ENCODE measurements around the gene HMSD. TPM values are rescaled to one million over a fixed set of nuclear protein-coding genes. Genes with fewer than 3 reads are reported as not detected.

Gene HMSD
- polyA plus RNA-seq, 1 of the 3 experiments (the other 2 are of a cell fraction), result not detected

DNA sequence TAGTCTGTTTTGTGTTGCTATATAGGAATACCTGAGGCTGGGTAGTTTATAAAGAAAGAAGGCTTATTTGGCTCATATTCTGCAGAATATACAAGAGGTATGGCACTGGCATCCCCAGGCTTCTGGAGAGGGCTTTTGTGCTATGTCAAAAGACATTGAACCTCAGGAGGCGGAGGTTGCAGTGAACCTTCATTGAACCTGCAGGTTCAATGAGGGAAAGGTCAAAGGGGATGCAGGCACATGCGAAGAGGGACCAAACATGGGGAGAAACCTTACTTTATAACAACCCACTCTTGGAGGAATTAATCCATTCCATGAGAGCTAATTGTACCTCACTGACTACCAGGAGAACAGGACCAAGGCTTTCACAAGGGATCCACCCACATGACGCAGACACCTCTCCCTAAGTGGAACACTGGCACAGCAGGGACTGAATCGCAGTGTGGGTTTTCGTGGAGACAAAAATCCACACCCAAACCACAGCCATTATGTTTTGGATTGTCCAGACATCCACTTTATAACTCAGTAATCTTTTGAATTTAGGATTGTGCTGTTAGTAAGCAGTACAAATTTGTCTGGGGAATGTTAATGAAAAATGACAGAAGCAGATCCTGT is 16.7 kb downstream of the HMSD start:
- Histone ChIP-seq H3K4me2 (no peak overlapping the region), H4K20me1 (ENCODE audit: insufficient read depth) (no peaks in the 10 kb centered on the region), H3K27ac (ENCODE audit: low read depth in 2 of 2, low read length in 1 of 2) (no peak overlapping the region), H2AFZ (ENCODE audit: low read depth) (no peak overlapping the region), H3K9me2 (no peaks in the 10 kb centered on the region), H3K79me2 (ENCODE audit: insufficient read depth) (no peaks in the 10 kb centered on the region), H3K4me1 (ENCODE audit: control insufficient read depth in 1 of 2, insufficient read depth in 2 of 2, low read depth in 1 of 2, low read length in 1 of 2) (peaks cover 0 to 8% of the 10 kb centered on the region in 2 experiments; a peak in 3 of 4 replicates), H3K27me3 (ENCODE audit: insufficient read depth) (peaks cover 6% of the 10 kb centered on the region; the same call in 1 of the 2 replicates), H3K9ac (no peak overlapping the region), H3K4me3 (ENCODE audit: low read depth in 2 of 2, low read length in 1 of 2) (no peak overlapping the region), H3F3A (replicated peaks; ENCODE audit: insufficient read depth) (peaks cover 7% of the 10 kb centered on the region), H3K9me3 (no peaks in the 10 kb centered on the region), H3K36me3 (replicated peaks in 1 of 2; ENCODE audit: control insufficient read depth in 1 of 2, insufficient read depth in 2 of 2, low read length in 1 of 2) (no peaks in the 10 kb centered on the region)
- WGBS (ENCODE audit: low lambda C conversion rate), result 54% methylated on average over 5 of the region's 5 CpGs
- POLR2A ChIA-PET, result no interaction called here
- CTCF ChIA-PET, result interaction anchor here (0.9 kb wide), 1 partner anchor 29 kb away, joined by 3 read pairs; no protein-coding TSS in a partner anchor
- DNase-seq, result no peak
- TF ChIP-seq EP300 (IDR thresholded peaks at IDR 0.05; ENCODE audit: borderline replicate concordance in 1 of 2, low read depth in 1 of 2, low read length in 1 of 2) (no peak), FOSL2 (IDR thresholded peaks at IDR 0.05; ENCODE audit: borderline replicate concordance, low read depth) (no peak), FOXM1 (IDR thresholded peaks at IDR 0.05; ENCODE audit: low read depth) (no peak), TAF1 (IDR thresholded peaks at IDR 0.05; ENCODE audit: borderline replicate concordance, low read depth, low read length) (no peak), SMC3 (IDR thresholded peaks at IDR 0.05; ENCODE audit: low read depth, low read length) (no peak), CTCF (IDR thresholded peaks at IDR 0.05) (no peak), FOXJ3 (CRISPR knock-in tag; IDR thresholded peaks at IDR 0.05) (no peak), TCF12 (IDR thresholded peaks at IDR 0.05) (no peak), SIN3A (IDR thresholded peaks at IDR 0.05; ENCODE audit: borderline replicate concordance, low read depth, low read length) (no peak), MEF2A (IDR thresholded peaks at IDR 0.05; ENCODE audit: borderline replicate concordance, low read depth) (no peak), NRF1 (IDR thresholded peaks at IDR 0.05; ENCODE audit: low read depth, low read length) (no peak), CHD2 (IDR thresholded peaks at IDR 0.05; ENCODE audit: low read length, partially characterized antibody) (no peak), RXRA (IDR thresholded peaks at IDR 0.05; ENCODE audit: borderline replicate concordance, low read depth) (no peak), GATA2 (CRISPR knock-in tag; IDR thresholded peaks at IDR 0.05) (no peak), NFIC (IDR thresholded peaks at IDR 0.05; ENCODE audit: borderline replicate concordance) (no peak)
- TF ChIP-seq, protein P1, sequence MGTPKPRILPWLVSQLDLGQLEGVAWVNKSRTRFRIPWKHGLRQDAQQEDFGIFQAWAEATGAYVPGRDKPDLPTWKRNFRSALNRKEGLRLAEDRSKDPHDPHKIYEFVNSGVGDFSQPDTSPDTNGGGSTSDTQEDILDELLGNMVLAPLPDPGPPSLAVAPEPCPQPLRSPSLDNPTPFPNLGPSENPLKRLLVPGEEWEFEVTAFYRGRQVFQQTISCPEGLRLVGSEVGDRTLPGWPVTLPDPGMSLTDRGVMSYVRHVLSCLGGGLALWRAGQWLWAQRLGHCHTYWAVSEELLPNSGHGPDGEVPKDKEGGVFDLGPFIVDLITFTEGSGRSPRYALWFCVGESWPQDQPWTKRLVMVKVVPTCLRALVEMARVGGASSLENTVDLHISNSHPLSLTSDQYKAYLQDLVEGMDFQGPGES (IDR thresholded peaks at IDR 0.05; ENCODE audit: low read depth, low read length), result no peak
- TF ChIP-seq, protein P2, sequence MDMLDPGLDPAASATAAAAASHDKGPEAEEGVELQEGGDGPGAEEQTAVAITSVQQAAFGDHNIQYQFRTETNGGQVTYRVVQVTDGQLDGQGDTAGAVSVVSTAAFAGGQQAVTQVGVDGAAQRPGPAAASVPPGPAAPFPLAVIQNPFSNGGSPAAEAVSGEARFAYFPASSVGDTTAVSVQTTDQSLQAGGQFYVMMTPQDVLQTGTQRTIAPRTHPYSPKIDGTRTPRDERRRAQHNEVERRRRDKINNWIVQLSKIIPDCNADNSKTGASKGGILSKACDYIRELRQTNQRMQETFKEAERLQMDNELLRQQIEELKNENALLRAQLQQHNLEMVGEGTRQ (IDR thresholded peaks at IDR 0.05; ENCODE audit: borderline replicate concordance, low read depth, low read length), result no peak
- TF ChIP-seq, protein P3, sequence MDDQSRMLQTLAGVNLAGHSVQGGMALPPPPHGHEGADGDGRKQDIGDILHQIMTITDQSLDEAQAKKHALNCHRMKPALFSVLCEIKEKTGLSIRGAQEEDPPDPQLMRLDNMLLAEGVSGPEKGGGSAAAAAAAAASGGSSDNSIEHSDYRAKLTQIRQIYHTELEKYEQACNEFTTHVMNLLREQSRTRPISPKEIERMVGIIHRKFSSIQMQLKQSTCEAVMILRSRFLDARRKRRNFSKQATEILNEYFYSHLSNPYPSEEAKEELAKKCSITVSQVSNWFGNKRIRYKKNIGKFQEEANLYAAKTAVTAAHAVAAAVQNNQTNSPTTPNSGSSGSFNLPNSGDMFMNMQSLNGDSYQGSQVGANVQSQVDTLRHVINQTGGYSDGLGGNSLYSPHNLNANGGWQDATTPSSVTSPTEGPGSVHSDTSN (IDR thresholded peaks at IDR 0.05), result no peak
- TF ChIP-seq, protein P4, sequence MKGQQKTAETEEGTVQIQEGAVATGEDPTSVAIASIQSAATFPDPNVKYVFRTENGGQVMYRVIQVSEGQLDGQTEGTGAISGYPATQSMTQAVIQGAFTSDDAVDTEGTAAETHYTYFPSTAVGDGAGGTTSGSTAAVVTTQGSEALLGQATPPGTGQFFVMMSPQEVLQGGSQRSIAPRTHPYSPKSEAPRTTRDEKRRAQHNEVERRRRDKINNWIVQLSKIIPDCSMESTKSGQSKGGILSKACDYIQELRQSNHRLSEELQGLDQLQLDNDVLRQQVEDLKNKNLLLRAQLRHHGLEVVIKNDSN (IDR thresholded peaks at IDR 0.05; ENCODE audit: borderline replicate concordance, low read depth), result no peak
- TF ChIP-seq, protein P5, sequence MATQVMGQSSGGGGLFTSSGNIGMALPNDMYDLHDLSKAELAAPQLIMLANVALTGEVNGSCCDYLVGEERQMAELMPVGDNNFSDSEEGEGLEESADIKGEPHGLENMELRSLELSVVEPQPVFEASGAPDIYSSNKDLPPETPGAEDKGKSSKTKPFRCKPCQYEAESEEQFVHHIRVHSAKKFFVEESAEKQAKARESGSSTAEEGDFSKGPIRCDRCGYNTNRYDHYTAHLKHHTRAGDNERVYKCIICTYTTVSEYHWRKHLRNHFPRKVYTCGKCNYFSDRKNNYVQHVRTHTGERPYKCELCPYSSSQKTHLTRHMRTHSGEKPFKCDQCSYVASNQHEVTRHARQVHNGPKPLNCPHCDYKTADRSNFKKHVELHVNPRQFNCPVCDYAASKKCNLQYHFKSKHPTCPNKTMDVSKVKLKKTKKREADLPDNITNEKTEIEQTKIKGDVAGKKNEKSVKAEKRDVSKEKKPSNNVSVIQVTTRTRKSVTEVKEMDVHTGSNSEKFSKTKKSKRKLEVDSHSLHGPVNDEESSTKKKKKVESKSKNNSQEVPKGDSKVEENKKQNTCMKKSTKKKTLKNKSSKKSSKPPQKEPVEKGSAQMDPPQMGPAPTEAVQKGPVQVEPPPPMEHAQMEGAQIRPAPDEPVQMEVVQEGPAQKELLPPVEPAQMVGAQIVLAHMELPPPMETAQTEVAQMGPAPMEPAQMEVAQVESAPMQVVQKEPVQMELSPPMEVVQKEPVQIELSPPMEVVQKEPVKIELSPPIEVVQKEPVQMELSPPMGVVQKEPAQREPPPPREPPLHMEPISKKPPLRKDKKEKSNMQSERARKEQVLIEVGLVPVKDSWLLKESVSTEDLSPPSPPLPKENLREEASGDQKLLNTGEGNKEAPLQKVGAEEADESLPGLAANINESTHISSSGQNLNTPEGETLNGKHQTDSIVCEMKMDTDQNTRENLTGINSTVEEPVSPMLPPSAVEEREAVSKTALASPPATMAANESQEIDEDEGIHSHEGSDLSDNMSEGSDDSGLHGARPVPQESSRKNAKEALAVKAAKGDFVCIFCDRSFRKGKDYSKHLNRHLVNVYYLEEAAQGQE (IDR thresholded peaks at IDR 0.05; ENCODE audit: low read depth, low read length), result no peak
